Skeletal muscle tissue (tissue), 4 donors: ENCODE results near the gene EIF1AD. TPM values are rescaled to one million over a fixed set of nuclear protein-coding genes. Genes with fewer than 3 reads are reported as not detected.
A peak's percentile ranks its signal among the peaks of the same experiment; 100 is the strongest.

Experiments
- H3K27ac ChIP-seq: one replicate; pipeline ENCODE4 v1.7.0; 2013; ENCODE audit warnings: mild to moderate bottlenecking, low read depth, low read length, inconsistent platforms
- H3K27me3 ChIP-seq, 3 donors: one replicate each; pipeline ENCODE4 v1.7.0; 2013; ENCODE audit warnings: low read length in 3 of 3; ENCODE audit not compliant: control insufficient read depth in 3 of 3, insufficient read depth in 3 of 3
- H3K36me3 ChIP-seq, 3 donors: one replicate each; pipeline ENCODE4 v1.7.0; 2013; ENCODE audit warnings: low read length in 3 of 3; ENCODE audit not compliant: control insufficient read depth in 3 of 3, insufficient read depth in 3 of 3
- H3K4me1 ChIP-seq, 3 donors: one replicate each; pipeline ENCODE4 v1.7.0; 2013; ENCODE audit warnings: low read length in 3 of 3, mild to moderate bottlenecking in 3 of 3; ENCODE audit not compliant: control insufficient read depth in 3 of 3, insufficient read depth in 3 of 3
- H3K4me3 ChIP-seq, 3 donors: one replicate each; pipeline ENCODE4 v1.7.0; 2013; ENCODE audit warnings: low read length in 3 of 3
- H3K9ac ChIP-seq, 3 donors: one replicate each; pipeline ENCODE4 v1.7.0; 2013; ENCODE audit warnings: low read length in 3 of 3, mild to moderate bottlenecking in 3 of 3, moderate library complexity in 2 of 3, low read depth in 1 of 3
- H3K9me3 ChIP-seq, 3 donors: one replicate each; pipeline ENCODE4 v1.7.0; 2013; ENCODE audit warnings: low read length in 3 of 3; ENCODE audit not compliant: control insufficient read depth in 3 of 3
- total RNA-seq: library from RNA; depleted of rRNA; stranded (reverse); fragments of >200 nt; gene quantifications from one replicate; pipeline ENCODE4 v1.2.3, GENCODE V29; 2014
- donor health status: Osteomylitis.

The EIF1AD gene
- total RNA-seq, 1 donor from 2014 or later = 20.9 TPM

DNA sequence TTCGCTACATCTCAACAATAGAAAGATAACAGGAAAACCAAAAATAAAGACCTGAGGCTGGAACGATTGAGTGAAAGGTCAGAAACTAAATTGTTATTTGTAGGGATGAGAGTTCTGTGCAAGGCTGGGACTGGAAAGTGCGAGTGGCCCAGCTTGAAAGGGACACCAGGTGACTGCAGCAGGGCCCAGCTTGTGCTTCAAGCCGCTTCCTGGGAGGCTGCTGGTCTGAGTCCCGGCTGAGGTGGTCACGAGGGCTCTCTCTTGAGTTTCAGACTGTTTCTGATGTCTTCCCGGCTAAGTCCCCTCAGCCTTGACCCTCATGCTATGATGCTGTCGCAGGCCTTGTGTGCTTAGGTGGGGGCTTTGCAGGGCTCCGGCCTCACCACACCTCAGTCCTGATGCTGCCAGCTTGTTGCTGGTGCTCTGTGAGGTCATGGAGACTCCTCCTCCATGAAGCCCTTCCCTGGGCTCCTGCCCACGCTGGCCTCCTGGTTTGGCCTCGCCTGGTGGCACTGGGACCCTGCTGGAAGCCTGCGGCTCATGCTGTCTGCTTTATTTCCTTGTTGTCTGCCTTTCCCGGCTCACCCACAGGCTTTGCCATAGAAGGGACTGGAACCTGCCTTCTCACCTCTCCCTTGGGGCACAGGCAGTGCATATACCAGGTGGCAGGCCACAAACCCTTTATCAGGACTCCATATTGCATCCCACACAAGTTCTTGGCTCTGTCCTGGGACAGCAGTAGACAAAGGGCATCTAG lies 4.4 kb upstream of the EIF1AD start:
- Histone ChIP-seq H3K9me3 (no peaks in the 10 kb centered on the region), H3K36me3 (peaks cover 14 to 29% (median 14%) of the 10 kb centered on the region in 3 donors), H3K27me3 (peaks cover under 1 to 2% (median 1%) of the 10 kb centered on the region in 3 donors), H3K4me1 (peaks cover 22 to 45% (median 39%) of the 10 kb centered on the region in 3 donors), H3K27ac (no peak overlapping the region), H3K9ac (peak overlapping the region in 2 of 3 donors; percentile 38 to 57), H3K4me3 (no peak overlapping the region)

DNA sequence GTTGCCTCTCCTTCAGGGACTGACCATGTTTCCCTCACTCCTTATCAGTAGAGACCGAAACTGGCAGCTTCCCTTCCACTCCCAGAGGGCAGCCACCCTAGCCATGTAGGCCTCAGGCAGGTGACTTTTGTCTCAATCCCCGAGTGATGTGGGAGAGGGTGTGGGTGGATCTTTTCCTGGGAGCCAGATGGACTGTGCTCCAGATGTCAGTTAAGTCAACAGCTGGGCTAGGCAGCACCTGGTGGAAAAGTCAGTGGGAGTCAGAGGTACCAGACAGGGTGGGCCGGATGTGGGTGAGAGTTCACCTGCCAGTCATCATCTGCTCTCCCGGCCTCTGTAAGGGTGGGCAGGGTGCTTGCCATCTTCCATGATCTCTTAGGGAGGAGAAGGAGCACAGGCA lies 2.2 kb upstream of the EIF1AD start:
- Histone ChIP-seq H3K4me1 (peaks cover 33 to 59% (median 51%) of the 10 kb centered on the region in 3 donors), H3K36me3 (peaks cover 26 to 43% (median 27%) of the 10 kb centered on the region in 3 donors), H3K27ac (peak overlapping the region; percentile 18), H3K27me3 (no peaks in the 10 kb centered on the region), H3K4me3 (peak overlapping the region in 1 of 3 donors; percentile 29), H3K9ac (peak overlapping the region in 2 of 3 donors; percentile 58 to 60), H3K9me3 (no peaks in the 10 kb centered on the region)

DNA sequence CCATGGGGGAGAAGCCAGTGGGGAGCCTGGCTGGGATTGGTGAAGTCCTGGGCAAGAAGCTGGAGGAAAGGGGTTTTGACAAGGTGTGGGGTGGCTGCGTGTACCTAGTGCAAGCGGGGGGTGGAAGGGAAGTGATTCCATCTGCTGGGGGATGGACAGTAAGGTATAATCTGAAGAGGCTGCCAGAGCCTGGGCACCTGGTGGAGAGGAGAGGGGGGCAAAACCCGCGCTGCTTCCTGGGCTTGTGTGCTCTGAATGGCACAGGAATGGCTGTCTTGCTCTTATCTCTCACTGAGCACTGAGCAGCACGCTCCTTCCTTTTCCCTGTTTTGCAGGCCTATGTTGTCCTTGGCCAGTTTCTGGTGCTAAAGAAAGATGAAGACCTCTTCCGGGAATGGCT lies 1.3 kb upstream of the EIF1AD start:
- Histone ChIP-seq H3K9me3 (no peaks in the 10 kb centered on the region), H3K4me3 (peak overlapping the region; percentile 88 to 99 (median 97)), H3K27ac (peak overlapping the region; percentile 95), H3K36me3 (peaks cover 34 to 52% (median 36%) of the 10 kb centered on the region in 3 donors), H3K9ac (peak overlapping the region; percentile 81 to 98 (median 97)), H3K4me1 (peaks cover 35 to 59% (median 51%) of the 10 kb centered on the region in 3 donors), H3K27me3 (no peaks in the 10 kb centered on the region)

DNA sequence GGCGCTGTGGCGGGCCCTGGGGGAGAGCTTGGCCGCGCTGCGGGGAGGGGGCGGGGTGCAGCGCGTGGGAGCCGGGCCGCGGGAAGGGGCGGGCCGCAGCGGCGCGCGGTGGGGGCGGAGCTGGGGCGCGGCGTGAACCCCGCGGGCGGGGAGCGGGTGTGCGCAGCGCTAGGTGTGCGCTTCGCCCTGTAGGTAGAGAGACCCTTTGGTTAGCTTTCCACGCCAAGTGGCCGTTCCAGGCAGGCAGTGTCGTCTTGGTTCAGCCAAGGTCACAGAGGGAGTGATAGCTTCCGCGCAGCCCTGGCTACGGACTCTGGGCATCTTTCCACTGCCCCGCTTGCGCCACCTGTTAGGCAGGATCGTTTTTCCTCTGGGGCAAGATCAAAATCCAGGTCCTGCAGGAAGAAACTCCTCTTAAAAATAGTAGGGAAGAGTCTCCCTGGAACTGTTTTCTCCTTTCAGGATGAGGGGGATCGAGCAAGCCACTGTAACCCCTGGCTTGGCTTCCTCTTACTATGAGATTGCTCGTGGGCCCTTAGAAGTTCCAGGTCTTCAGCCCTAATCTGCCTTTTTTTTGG lies 780 bp upstream of the EIF1AD start:
- Histone ChIP-seq H3K27me3 (no peaks in the 10 kb centered on the region), H3K4me3 (peak overlapping the region; percentile 88 to 99 (median 97)), H3K9ac (peak overlapping the region; percentile 90 to 98 (median 97)), H3K27ac (peak overlapping the region; percentile 95), H3K9me3 (no peaks in the 10 kb centered on the region), H3K4me1 (peaks cover 35 to 57% (median 48%) of the 10 kb centered on the region in 3 donors), H3K36me3 (peaks cover 39 to 55% (median 42%) of the 10 kb centered on the region in 3 donors)

DNA sequence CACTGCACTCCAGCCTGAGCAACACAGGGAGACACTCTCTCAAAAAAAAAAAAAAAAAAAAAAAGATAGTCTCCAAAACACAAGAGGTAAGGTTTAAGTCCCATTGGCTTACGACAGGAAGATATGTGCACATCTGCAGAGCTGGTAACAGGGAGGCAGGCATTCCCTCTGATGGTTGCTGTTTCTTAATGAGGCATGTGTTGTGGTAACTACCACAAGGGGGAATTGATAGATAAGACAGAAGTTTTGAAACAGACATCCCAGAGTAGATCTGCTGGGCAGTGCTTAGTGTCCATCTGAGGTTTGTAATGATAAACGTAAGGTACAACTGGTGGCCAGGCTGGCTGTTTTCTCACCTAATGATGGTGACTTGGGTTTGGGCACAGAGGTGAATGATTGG lies 4.7 kb downstream of the EIF1AD start:
- Histone ChIP-seq H3K4me1 (peaks cover 13 to 20% (median 13%) of the 10 kb centered on the region in 3 donors), H3K4me3 (no peak overlapping the region), H3K9me3 (no peaks in the 10 kb centered on the region), H3K36me3 (peaks cover 34 to 37% (median 34%) of the 10 kb centered on the region in 3 donors), H3K27me3 (no peaks in the 10 kb centered on the region), H3K27ac (no peak overlapping the region), H3K9ac (no peak overlapping the region)

DNA sequence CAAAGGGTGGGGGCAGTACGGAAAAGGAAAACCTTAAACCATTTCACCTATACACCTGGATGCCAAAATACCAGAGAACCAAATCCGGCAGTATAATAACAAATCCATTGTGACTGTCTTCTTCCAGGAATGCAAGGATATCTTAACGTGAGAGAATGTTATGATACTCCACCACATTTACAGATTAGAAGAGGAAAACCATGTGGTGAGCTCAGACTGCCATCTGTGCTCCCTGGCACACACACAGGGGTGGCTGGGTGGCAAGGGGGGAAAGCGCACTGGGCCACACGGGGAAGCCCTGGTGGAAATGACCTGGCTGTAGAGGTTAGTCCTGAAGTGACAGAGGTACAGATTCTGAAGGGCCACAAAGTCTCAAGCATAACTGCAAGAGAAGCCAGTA lies 9.9 kb downstream of the EIF1AD start:
- no peaks in the 10 kb centered on the region for H3K4me1 ChIP-seq
- H3K36me3 ChIP-seq = peaks cover 0 to 2% (median 1%) of the 10 kb centered on the region in 3 donors
- H3K27ac ChIP-seq = no peak overlapping the region
- no peak overlapping the region for H3K4me3 ChIP-seq
- H3K9ac ChIP-seq = peak overlapping the region in 1 of 3 donors; percentile 16
- no peaks in the 10 kb centered on the region for H3K27me3 ChIP-seq
- no peaks in the 10 kb centered on the region for H3K9me3 ChIP-seq

DNA sequence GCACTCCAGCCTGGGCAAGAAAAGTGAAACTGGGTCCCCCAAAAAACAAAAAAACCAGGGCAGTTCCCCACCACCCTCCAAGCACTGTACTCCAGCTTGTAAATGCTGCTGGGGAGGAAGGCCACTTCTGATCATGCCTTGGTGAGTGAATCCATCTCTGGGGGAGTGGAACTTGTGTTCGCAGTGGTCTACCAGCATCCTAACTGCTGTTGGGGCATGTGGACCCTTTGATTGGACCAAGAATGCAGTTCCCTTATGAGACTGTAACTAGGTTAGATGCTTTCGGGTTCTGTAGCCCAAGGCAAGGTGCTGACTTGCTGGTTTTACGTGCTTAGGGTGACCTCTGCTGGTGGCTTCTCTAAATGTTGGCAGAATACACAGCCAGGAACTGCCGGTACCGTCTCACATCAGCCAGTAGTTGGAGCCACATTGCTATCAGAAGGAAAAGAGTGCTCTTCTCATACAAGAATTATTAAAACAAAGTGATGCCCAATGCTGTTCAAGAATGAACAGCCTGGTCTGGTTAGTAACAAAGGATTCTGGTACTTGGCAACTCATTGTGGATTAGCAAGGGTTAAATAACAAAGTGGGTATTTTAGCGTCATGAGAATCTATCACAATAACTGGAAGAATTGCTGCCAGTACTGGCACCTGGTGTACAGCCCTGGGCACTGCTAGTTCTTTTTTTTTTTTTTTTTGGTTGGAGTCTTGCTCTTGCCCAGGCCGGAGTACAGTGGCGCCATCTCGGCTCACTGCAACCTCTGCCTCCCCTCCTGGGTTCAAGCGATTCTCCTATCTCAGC lies 13.0 kb downstream of the EIF1AD start:
- H3K9ac ChIP-seq = no peak overlapping the region

DNA sequence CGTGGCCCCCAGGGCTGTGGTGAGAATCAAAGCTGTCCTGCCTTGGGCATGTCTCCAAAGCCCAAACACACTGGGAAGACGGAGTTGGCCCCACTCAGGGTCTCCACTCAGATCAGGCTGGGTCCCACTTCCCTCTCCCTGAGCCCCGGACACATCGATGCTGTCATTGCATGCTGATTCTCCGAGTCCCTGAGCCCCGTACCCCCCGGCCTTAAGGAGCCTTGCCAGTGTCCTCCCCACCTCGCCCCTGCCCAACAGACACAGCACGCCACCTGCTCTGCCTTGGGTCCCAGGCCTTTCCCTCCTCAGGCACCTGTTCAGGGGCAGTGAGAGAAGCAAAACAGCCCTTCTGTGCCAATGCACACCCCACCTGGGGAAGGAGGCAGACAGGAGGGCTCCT lies 14.6 kb downstream of the EIF1AD start:
- H3K9ac ChIP-seq = no peak overlapping the region
- H3K27me3 ChIP-seq = no peaks in the 10 kb centered on the region
- H3K27ac ChIP-seq = no peak overlapping the region
- no peaks in the 10 kb centered on the region for H3K36me3 ChIP-seq
- H3K4me1 ChIP-seq = no peaks in the 10 kb centered on the region
- H3K9me3 ChIP-seq = no peaks in the 10 kb centered on the region
- H3K4me3 ChIP-seq = no peak overlapping the region

More for the DNA sequence above, 13.0 kb downstream of the EIF1AD start:
- Histone ChIP-seq H3K9me3 (no peaks in the 10 kb centered on the region), H3K27me3 (no peaks in the 10 kb centered on the region), H3K36me3 (no peaks in the 10 kb centered on the region), H3K27ac (no peak overlapping the region), H3K4me1 (no peaks in the 10 kb centered on the region), H3K4me3 (no peak overlapping the region)

DNA sequence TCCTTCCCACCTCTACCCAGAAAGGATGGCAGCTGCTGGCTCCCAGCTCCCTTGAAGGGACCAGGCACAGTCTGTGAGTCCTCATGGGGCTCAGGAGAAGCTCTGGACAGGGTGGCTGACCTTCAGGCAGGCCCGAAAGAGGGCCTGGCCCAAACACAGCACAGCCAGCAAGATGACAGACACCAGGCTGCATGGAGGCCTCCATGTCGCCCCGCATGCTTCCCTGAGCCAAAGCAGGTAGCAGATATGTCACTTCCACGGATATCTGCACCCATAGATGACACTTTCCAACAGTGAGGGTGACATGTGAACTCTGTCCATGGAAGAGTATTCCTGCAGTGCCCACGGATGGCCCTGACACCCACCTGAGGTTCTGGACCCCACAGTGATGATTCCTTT lies 18.4 kb downstream of the EIF1AD start:
- no peak overlapping the region for H3K27ac ChIP-seq
- H3K27me3 ChIP-seq = no peaks in the 10 kb centered on the region
- peaks cover 7 to 15% (median 12%) of the 10 kb centered on the region in 3 donors for H3K36me3 ChIP-seq
- peaks cover 0 to 10% (median 0%) of the 10 kb centered on the region in 3 donors for H3K4me1 ChIP-seq
- no peak overlapping the region for H3K9ac ChIP-seq
- H3K4me3 ChIP-seq = no peak overlapping the region
- H3K9me3 ChIP-seq = no peaks in the 10 kb centered on the region
